Measurements from ENCODE around the gene SLC23A2. TPM values are rescaled to one million over a fixed set of nuclear protein-coding genes. Genes with fewer than 3 reads are reported as not detected.
A peak's percentile ranks its signal among the peaks of the same experiment; 100 is the strongest.
"Not testable (repeated sequence)": the region's sequence is repeated elsewhere in the genome, so short reads cannot be mapped to it uniquely, and the experiment has no call there.

The SLC23A2 gene
- total RNA-seq, 4 donors from 2014 or later, result 4.6 to 15.2 (median 7.9) TPM

DNA sequence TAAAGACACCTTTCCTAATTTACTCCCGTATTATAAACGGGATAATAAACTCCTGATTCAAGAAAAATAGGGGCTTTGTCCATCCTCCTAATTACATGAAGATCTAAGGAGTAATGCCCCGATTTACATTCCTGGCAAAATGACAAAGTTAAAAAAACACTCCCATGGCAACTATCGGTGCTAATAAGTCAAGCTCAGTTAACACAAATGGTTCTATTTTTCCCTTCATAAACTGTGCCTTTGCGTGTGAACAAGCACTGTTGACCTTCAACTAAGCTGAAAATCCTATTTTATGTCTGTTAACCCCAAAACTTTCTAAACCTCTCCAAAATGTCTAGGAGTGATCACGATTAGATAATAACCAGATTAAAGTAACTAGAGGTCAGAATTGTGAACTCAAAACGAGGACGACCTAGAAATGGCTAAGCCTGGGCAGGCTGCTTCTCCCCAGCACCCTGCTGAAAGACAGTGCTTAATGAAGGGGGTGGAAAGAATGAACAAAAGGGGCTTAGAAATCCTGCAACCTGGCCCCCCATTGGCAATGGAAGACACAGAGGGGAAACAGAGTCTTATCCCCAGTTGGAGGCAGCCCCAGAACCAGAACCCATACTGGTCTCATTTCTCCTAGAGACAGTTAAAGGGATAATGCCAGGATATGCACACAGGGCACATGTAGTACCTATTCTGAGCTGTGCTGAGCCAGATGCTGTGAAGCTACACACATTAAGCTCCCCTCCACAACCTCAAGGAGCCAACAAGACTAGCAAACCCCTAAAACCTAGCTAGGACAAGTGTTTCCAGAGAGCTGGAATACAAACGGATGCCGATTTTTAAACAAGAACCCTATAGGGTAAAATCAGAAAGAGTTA is 23.0 kb downstream of the SLC23A2 start:
- intact Hi-C loops (cut with DNase I; ENCODE audit: low total_unique reads), result no loop called here
- no peak for DNase-seq (ENCODE audit: low spot score in 2 of 2)
- WGBS, 2 donors, result 55 to 63% methylated on average over 10 of the region's 10 CpGs
- H3K4me3 ChIP-seq (ENCODE audit: low read depth, poor library complexity, severe bottlenecking), result no peak overlapping the region
- TF ChIP-seq POLR2A (IDR thresholded peaks at IDR 0.05), result no peak
- TF ChIP-seq, protein P1, sequence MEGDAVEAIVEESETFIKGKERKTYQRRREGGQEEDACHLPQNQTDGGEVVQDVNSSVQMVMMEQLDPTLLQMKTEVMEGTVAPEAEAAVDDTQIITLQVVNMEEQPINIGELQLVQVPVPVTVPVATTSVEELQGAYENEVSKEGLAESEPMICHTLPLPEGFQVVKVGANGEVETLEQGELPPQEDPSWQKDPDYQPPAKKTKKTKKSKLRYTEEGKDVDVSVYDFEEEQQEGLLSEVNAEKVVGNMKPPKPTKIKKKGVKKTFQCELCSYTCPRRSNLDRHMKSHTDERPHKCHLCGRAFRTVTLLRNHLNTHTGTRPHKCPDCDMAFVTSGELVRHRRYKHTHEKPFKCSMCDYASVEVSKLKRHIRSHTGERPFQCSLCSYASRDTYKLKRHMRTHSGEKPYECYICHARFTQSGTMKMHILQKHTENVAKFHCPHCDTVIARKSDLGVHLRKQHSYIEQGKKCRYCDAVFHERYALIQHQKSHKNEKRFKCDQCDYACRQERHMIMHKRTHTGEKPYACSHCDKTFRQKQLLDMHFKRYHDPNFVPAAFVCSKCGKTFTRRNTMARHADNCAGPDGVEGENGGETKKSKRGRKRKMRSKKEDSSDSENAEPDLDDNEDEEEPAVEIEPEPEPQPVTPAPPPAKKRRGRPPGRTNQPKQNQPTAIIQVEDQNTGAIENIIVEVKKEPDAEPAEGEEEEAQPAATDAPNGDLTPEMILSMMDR (IDR thresholded peaks at IDR 0.05), result no peak

DNA sequence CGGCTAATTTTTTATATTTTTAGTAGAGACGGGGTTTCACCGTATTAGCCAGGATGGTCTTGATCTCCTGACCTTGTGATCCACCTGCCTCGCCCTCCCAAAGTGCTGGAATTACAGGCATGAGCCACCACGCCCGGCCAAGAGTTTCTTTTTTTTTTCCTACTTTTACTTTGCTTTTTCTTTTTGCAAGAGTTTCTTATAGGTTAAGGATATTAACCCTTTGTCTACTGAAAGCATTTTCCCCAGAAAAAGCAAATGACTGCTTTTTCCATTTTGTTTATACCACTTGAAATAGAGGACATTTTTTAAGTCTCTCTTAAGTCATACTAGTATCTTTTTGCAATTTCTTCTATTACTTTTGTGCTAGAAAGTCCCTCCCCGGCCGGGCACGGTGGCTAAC is 25.3 kb downstream of the SLC23A2 start:
- 88 to 91% methylated on average over 9 of the region's 9 CpGs for WGBS, 2 donors

GRCh38 chr20:4973330-4974097 is 27.8 kb downstream of the SLC23A2 start:
- intact Hi-C loops (cut with DNase I; ENCODE audit: low total_unique reads), result no loop called here
- H3K4me3 ChIP-seq (ENCODE audit: low read depth, poor library complexity, severe bottlenecking), result no peak overlapping the region
- TF ChIP-seq POLR2A (IDR thresholded peaks at IDR 0.05), result no peak
- TF ChIP-seq, protein P1 (IDR thresholded peaks at IDR 0.05), result peak in 1 of 3 donors; percentile 54
- 43 to 46% methylated on average over 11 of the region's 11 CpGs for WGBS, 2 donors
- peak; percentile 35 to 89 for DNase-seq (ENCODE audit: low spot score in 2 of 2)

More for the DNA sequence above, 25.3 kb downstream of the SLC23A2 start:
- intact Hi-C loops (cut with DNase I; ENCODE audit: low total_unique reads); DNase-seq (ENCODE audit: low spot score in 2 of 2); H3K4me3 ChIP-seq (ENCODE audit: low read depth, poor library complexity, severe bottlenecking): not testable (repeated sequence)

DNA sequence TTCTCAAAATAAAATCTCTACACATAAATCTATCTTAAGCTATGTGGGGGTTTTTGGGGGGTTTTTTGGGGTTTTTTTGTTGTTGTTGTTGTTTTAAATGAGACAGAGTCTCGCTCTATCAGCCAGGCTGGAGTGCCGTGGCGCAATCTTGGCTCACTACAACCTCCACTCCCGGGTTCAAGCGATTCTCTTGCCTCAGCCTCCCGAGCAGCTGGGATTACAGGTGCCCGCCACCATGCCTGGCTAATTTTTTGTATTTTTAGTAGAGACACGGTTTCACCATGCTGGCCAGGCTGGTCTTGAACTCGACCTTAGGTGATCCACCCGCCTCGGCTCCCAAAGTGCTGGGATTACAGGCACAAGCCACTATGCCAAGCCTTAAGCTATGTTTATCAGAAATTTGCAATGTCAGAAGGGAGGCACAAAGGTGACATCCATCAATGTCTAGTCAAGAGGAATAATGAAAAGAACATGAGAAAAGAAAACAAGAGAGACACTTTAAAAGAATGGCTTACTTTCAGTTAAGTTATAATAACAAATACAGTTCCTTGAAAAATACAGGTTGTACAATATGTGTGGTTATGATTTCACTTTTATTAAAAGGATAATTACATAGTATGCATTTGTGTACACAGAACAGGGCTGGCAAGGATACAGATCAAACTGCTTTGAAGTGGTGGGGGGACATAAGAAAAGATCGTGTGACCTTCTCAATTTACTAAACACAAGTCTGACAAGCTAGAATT is 28.6 kb downstream of the SLC23A2 start:
- TF ChIP-seq, protein P1 (IDR thresholded peaks at IDR 0.05), result no peak
- no peak for TF ChIP-seq POLR2A (IDR thresholded peaks at IDR 0.05)
- intact Hi-C loops (cut with DNase I; ENCODE audit: low total_unique reads), result no loop called here
- 82% methylated on average over 12 of the region's 12 CpGs for WGBS, 2 donors
- no peak overlapping the region for H3K4me3 ChIP-seq (ENCODE audit: low read depth, poor library complexity, severe bottlenecking)
- no peak for DNase-seq (ENCODE audit: low spot score in 2 of 2)

DNA sequence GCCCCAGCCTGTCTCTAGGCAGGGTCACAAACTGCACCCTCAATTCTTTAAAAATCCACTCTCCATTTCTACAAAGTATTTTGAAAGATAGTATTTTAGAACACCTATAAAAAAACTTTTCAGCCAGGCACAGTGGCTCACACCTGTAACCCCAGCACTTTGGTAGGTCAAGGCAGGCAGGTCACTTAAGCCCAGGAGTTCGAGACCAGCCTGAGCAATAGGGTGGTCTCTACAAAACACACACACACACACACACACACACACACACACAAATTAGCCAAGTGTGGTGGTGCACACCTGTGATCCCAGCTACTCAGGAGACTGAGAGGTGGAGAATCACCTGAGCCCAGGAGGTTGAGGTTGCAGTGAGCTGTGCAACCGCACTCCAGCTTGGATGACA is 30.2 kb downstream of the SLC23A2 start:
- 97 to 98% methylated on average over 2 of the region's 2 CpGs for WGBS, 2 donors
- no peak for DNase-seq (ENCODE audit: low spot score in 2 of 2)
- TF ChIP-seq POLR2A (IDR thresholded peaks at IDR 0.05), result no peak
- TF ChIP-seq, protein P1 (IDR thresholded peaks at IDR 0.05), result no peak
- H3K4me3 ChIP-seq (ENCODE audit: low read depth, poor library complexity, severe bottlenecking), result no peak overlapping the region
- intact Hi-C loops (cut with DNase I; ENCODE audit: low total_unique reads), result no loop called here
